ENCODE measurements around the gene ATP9A.
"Not testable (repeated sequence)": the region's sequence is repeated elsewhere in the genome, so short reads cannot be mapped to it uniquely, and the experiment has no call there.

ATP9A gene

GRCh38 chr20:51725584-51726176, 42.5 kb downstream of the ATP9A start:
- DNase-seq = no peak

GRCh38 chr20:51723026-51723425, 45.2 kb downstream of the ATP9A start:
- not testable (repeated sequence) for DNase-seq

- DNase-seq = not testable (repeated sequence)
These were observed 45.9 kb downstream of the ATP9A start for GRCh38 chr20:51722246-51722645.

- no peak for DNase-seq
These were observed 47.3 kb downstream of the ATP9A start for GRCh38 chr20:51720854-51721253.

- no peak for DNase-seq
These were observed 47.8 kb downstream of the ATP9A start for GRCh38 chr20:51720384-51720783.

- DNase-seq = no peak
These were observed 52.4 kb downstream of the ATP9A start for GRCh38 chr20:51715856-51716185.

- DNase-seq = no peak
These were observed 52.9 kb downstream of the ATP9A start for GRCh38 chr20:51715163-51715855.

- DNase-seq = no peak
These were observed 55.0 kb downstream of the ATP9A start for GRCh38 chr20:51713213-51713598.

- no peak for DNase-seq
These were observed 55.5 kb downstream of the ATP9A start for GRCh38 chr20:51712501-51713212.

- no peak for DNase-seq
These were observed 56.8 kb downstream of the ATP9A start for GRCh38 chr20:51711426-51711825.

- no peak for DNase-seq
These were observed 57.8 kb downstream of the ATP9A start for GRCh38 chr20:51710361-51710894.

GRCh38 chr20:51705400-51705799, 62.8 kb downstream of the ATP9A start:
- no peak for DNase-seq

GRCh38 chr20:51703400-51704287, 64.5 kb downstream of the ATP9A start:
- no peak for DNase-seq

- no peak for DNase-seq
These were observed 65.6 kb downstream of the ATP9A start for GRCh38 chr20:51702556-51702955.

- peak; percentile 27 to 42 for DNase-seq
These were observed 67.3 kb downstream of the ATP9A start for GRCh38 chr20:51700809-51701285.

GRCh38 chr20:51698252-51698651, 69.9 kb downstream of the ATP9A start:
- no peak for DNase-seq

GRCh38 chr20:51697096-51697826, 70.9 kb downstream of the ATP9A start:
- no peak for DNase-seq

GRCh38 chr20:51696304-51697071, 71.7 kb downstream of the ATP9A start:
- no peak for DNase-seq

GRCh38 chr20:51695574-51696303, 72.5 kb downstream of the ATP9A start:
- DNase-seq = no peak

- no peak for DNase-seq
These were observed 75.3 kb downstream of the ATP9A start for GRCh38 chr20:51692806-51693400.
